Renal cortex interstitium (tissue), 11 donors: ENCODE results near the gene PSG7. TPM values are rescaled to one million over a fixed set of nuclear protein-coding genes. Genes with fewer than 3 reads are reported as not detected.
"Not testable (repeated sequence)": the region's sequence is repeated elsewhere in the genome, so short reads cannot be mapped to it uniquely, and the experiment has no call there.

Experiments used
- DNase-seq, 11 donors: peaks; one replicate each; pipeline ENCODE4 v3.0.0-alpha.2; 2013; ENCODE audit warnings: low read depth in 9 of 11, low spot score in 4 of 11; ENCODE audit errors: extremely low read depth in 1 of 11
- polyA plus RNA-seq, 3 donors: library from polyadenylated mRNA; unstranded; fragments of 120-200 nt; gene quantifications; one replicate each; pipeline ENCODE4 v1.2.1, GENCODE V29; 2013; ENCODE audit not compliant: insufficient read length in 3 of 3

The PSG7 gene
- polyA plus RNA-seq, 3 donors: not detected

DNA sequence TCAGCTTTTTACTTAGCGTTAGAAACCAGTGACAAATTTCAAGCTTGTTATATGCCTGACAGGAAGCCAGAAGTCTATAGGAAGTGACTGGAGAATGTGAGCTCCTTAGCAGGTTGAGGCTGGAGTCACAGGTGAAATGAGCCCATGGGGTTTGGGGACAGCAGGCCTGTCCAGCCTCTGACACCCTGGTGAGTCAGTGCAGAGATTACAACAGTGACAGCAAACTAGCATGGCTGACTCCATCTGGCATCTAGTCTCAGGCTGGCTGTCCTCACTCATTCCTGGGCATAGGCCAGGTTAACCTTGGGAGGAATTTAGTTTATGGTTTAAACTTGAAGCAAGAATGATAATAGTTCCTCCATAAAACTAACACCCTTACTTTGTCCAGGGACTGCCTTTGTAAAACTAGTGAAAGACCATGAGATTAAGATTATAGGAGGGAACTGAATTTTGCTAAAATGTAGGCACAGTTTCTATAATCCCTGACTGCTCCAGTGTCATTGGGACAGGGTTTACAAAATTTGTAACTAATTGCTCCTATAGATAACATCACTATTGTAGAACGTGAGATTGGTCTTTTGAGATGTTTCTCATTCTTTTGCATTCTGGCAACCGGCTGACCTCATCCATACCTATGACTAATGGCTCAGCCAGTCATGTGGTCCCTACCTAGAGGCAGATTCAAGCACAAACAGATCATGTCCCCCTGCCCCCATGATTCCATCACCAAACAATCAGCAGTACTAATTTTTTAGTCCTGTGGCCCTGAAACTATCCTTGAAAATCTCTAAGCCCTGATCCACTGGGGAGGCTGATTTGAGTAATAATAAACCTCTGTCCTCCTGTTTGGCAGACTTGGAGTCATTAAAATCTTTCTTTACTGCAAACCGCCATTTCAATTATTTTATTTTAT lies 61.9 kb downstream of the PSG7 start:
- not testable (repeated sequence) for DNase-seq

DNA sequence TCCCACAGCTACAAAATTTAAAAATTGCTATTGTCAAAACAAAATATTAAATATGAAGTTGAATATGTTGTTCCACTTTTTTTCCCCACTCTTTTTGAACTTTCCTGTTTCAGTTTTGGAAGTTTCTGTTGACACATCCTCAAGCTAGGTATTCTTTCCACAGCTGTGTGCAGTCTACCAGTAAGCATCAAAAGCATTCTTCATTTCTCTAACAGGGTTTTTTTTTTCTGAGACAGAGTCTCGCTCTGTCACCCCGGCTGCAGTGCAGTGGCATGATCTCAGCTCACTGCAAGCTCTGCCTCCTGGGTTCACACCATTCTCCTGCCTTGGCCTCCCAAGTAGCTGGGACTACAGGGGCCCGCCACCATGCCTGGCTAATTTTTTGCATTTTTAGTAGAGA lies 62.9 kb downstream of the PSG7 start:
- not testable (repeated sequence) for DNase-seq

Other genes starting within 250 kb of the PSG7 start
- gene PSG3, start 196.7 kb downstream of the PSG7 start, polyA plus RNA-seq: under 1 TPM in 1 of 3 donors, not detected in 2; 0.17 TPM
- gene PSG8, start 171.5 kb downstream of the PSG7 start, polyA plus RNA-seq: not detected
- under 1 TPM in 1 of 3 donors, not detected in 2; 0.58 TPM for gene PSG1, start 57.5 kb downstream of the PSG7 start, polyA plus RNA-seq
- gene PSG6, start 19.3 kb downstream of the PSG7 start, polyA plus RNA-seq: not detected
- under 1 TPM in 2 of 3 donors, not detected in 1; 0.24 to 0.30 TPM for gene PSG11, start 89.3 kb upstream of the PSG7 start, polyA plus RNA-seq
- gene PSG2, start 145.5 kb upstream of the PSG7 start, polyA plus RNA-seq: under 1 TPM in 1 of 3 donors, not detected in 2; 0.25 TPM
- under 1 TPM in 1 of 3 donors, not detected in 2; 0.18 TPM for gene PSG5, start 249.3 kb upstream of the PSG7 start, polyA plus RNA-seq